Measurements from ENCODE around the gene PPP1R1A.

PPP1R1A gene

GRCh38 chr12:54572881-54573280, 15.6 kb downstream of the PPP1R1A start:
- no peak overlapping the region for H3K27ac ChIP-seq (ENCODE audit: insufficient read depth in 1 of 2, low read depth in 1 of 2, low read length in 2 of 2, poor library complexity in 1 of 2, severe bottlenecking in 2 of 2)
- no peaks in the 10 kb centered on the region for H3K9me3 ChIP-seq (ENCODE audit: control extremely low read depth in 1 of 5, control insufficient read depth in 4 of 5, insufficient read depth in 2 of 5, low read depth in 1 of 5, low read length in 4 of 5)
- no peak for DNase-seq
- ChIA-PET POLR2A (no interaction called here), CTCF (interaction anchor here (1.3 to 2.3 kb wide), 2 partner anchors 9 to 13 kb away, joined by 4 to 6 read pairs; no protein-coding TSS in a partner anchor)
- WGBS (ENCODE audit: insufficient coverage) = 100% methylated on average over 2 of the region's 5 CpGs
- peaks cover 0 to 20% (median 4%) of the 10 kb centered on the region in 4 experiments for H3K36me3 ChIP-seq (ENCODE audit: control insufficient read depth in 4 of 4, insufficient read depth in 4 of 4, low read length in 3 of 4)
- no peak overlapping the region for H3K4me3 ChIP-seq (ENCODE audit: control insufficient read depth in 1 of 7, extremely low read depth in 1 of 7, insufficient read depth in 4 of 7, low read depth in 2 of 7, low read length in 6 of 7)
- no peaks in the 10 kb centered on the region for H3K27me3 ChIP-seq (replicated peaks in 2 of 5; ENCODE audit: control insufficient read depth in 4 of 5, insufficient read depth in 5 of 5, low read length in 4 of 5)
- no peaks in the 10 kb centered on the region for H3K4me1 ChIP-seq (ENCODE audit: control extremely low read depth in 1 of 4, control insufficient read depth in 4 of 4, insufficient read depth in 4 of 4, low read length in 3 of 4)

GRCh38 chr12:54571193-54572188, 17.0 kb downstream of the PPP1R1A start:
- Histone ChIP-seq H3K27ac (ENCODE audit: insufficient read depth in 1 of 2, low read depth in 1 of 2, low read length in 2 of 2, poor library complexity in 1 of 2, severe bottlenecking in 2 of 2) (no peak overlapping the region), H3K27me3 (replicated peaks in 2 of 5; ENCODE audit: control insufficient read depth in 4 of 5, insufficient read depth in 5 of 5, low read length in 4 of 5) (no peaks in the 10 kb centered on the region), H3K9me3 (ENCODE audit: control extremely low read depth in 1 of 5, control insufficient read depth in 4 of 5, insufficient read depth in 2 of 5, low read depth in 1 of 5, low read length in 4 of 5) (no peaks in the 10 kb centered on the region), H3K36me3 (ENCODE audit: control insufficient read depth in 4 of 4, insufficient read depth in 4 of 4, low read length in 3 of 4) (peaks cover 0 to 20% (median 3%) of the 10 kb centered on the region in 4 experiments), H3K4me3 (ENCODE audit: control insufficient read depth in 1 of 7, extremely low read depth in 1 of 7, insufficient read depth in 4 of 7, low read depth in 2 of 7, low read length in 6 of 7) (no peak overlapping the region), H3K4me1 (ENCODE audit: control extremely low read depth in 1 of 4, control insufficient read depth in 4 of 4, insufficient read depth in 4 of 4, low read length in 3 of 4) (no peaks in the 10 kb centered on the region)
- CTCF ChIA-PET = interaction anchor here (1.2 to 2.3 kb wide), 3 partner anchors 8 to 26 kb away, joined by 3 to 6 read pairs (median 3); no protein-coding TSS in a partner anchor
- no peak for DNase-seq
- POLR2A ChIA-PET = no interaction called here
- WGBS (ENCODE audit: insufficient coverage) = 100% methylated on average over 3 of the region's 10 CpGs

GRCh38 chr12:54569995-54570528, 18.4 kb downstream of the PPP1R1A start:
- no peaks in the 10 kb centered on the region for H3K4me1 ChIP-seq (ENCODE audit: control extremely low read depth in 1 of 4, control insufficient read depth in 4 of 4, insufficient read depth in 4 of 4, low read length in 3 of 4)
- no peaks in the 10 kb centered on the region for H3K27me3 ChIP-seq (replicated peaks in 2 of 5; ENCODE audit: control insufficient read depth in 4 of 5, insufficient read depth in 5 of 5, low read length in 4 of 5)
- no peak overlapping the region for H3K27ac ChIP-seq (ENCODE audit: insufficient read depth in 1 of 2, low read depth in 1 of 2, low read length in 2 of 2, poor library complexity in 1 of 2, severe bottlenecking in 2 of 2)
- peaks cover 0 to 14% (median 3%) of the 10 kb centered on the region in 4 experiments for H3K36me3 ChIP-seq (ENCODE audit: control insufficient read depth in 4 of 4, insufficient read depth in 4 of 4, low read length in 3 of 4)
- ChIA-PET CTCF (no interaction called here), POLR2A (no interaction called here)
- no peaks in the 10 kb centered on the region for H3K9me3 ChIP-seq (ENCODE audit: control extremely low read depth in 1 of 5, control insufficient read depth in 4 of 5, insufficient read depth in 2 of 5, low read depth in 1 of 5, low read length in 4 of 5)
- DNase-seq = no peak
- H3K4me3 ChIP-seq (ENCODE audit: control insufficient read depth in 1 of 7, extremely low read depth in 1 of 7, insufficient read depth in 4 of 7, low read depth in 2 of 7, low read length in 6 of 7) = no peak overlapping the region
- 97% methylated on average over 3 of the region's 4 CpGs for WGBS (ENCODE audit: insufficient coverage)

- POLR2A ChIA-PET = no interaction called here
- WGBS (ENCODE audit: insufficient coverage) = 99% methylated on average over 13 of the region's 14 CpGs
- Histone ChIP-seq H3K4me1 (ENCODE audit: control extremely low read depth in 1 of 4, control insufficient read depth in 4 of 4, insufficient read depth in 4 of 4, low read length in 3 of 4) (no peaks in the 10 kb centered on the region), H3K27me3 (replicated peaks in 2 of 5; ENCODE audit: control insufficient read depth in 4 of 5, insufficient read depth in 5 of 5, low read length in 4 of 5) (no peaks in the 10 kb centered on the region), H3K36me3 (ENCODE audit: control insufficient read depth in 4 of 4, insufficient read depth in 4 of 4, low read length in 3 of 4) (peaks cover 0 to 14% (median 3%) of the 10 kb centered on the region in 4 experiments), H3K27ac (ENCODE audit: insufficient read depth in 1 of 2, low read depth in 1 of 2, low read length in 2 of 2, poor library complexity in 1 of 2, severe bottlenecking in 2 of 2) (no peak overlapping the region), H3K4me3 (ENCODE audit: control insufficient read depth in 1 of 7, extremely low read depth in 1 of 7, insufficient read depth in 4 of 7, low read depth in 2 of 7, low read length in 6 of 7) (no peak overlapping the region), H3K9me3 (ENCODE audit: control extremely low read depth in 1 of 5, control insufficient read depth in 4 of 5, insufficient read depth in 2 of 5, low read depth in 1 of 5, low read length in 4 of 5) (no peaks in the 10 kb centered on the region)
- CTCF ChIA-PET = interaction anchor here (1.3 kb wide), 1 partner anchor 11 kb away, joined by 3 read pairs; no protein-coding TSS in a partner anchor
- DNase-seq = no peak
Measured at GRCh38 chr12:54569072-54569471, 19.4 kb downstream of the PPP1R1A start.

- 98% methylated on average over 5 of the region's 5 CpGs for WGBS (ENCODE audit: insufficient coverage)
- no peak overlapping the region for H3K4me3 ChIP-seq (ENCODE audit: control insufficient read depth in 1 of 7, extremely low read depth in 1 of 7, insufficient read depth in 4 of 7, low read depth in 2 of 7, low read length in 6 of 7)
- DNase-seq = no peak
- H3K9me3 ChIP-seq (ENCODE audit: control extremely low read depth in 1 of 5, control insufficient read depth in 4 of 5, insufficient read depth in 2 of 5, low read depth in 1 of 5, low read length in 4 of 5) = no peaks in the 10 kb centered on the region
- no peak overlapping the region for H3K27ac ChIP-seq (ENCODE audit: insufficient read depth in 1 of 2, low read depth in 1 of 2, low read length in 2 of 2, poor library complexity in 1 of 2, severe bottlenecking in 2 of 2)
- peaks cover 0 to under 1% (median 0%) of the 10 kb centered on the region in 4 experiments for H3K4me1 ChIP-seq (ENCODE audit: control extremely low read depth in 1 of 4, control insufficient read depth in 4 of 4, insufficient read depth in 4 of 4, low read length in 3 of 4)
- ChIA-PET POLR2A (no interaction called here), CTCF (interaction anchor here (0.9 to 2.4 kb wide), 3 partner anchors 10 to 44 kb away, joined by 3 to 12 read pairs (median 3); no protein-coding TSS in a partner anchor)
- H3K36me3 ChIP-seq (ENCODE audit: control insufficient read depth in 4 of 4, insufficient read depth in 4 of 4, low read length in 3 of 4) = peaks cover 0 to 6% (median 1%) of the 10 kb centered on the region in 4 experiments
- H3K27me3 ChIP-seq (replicated peaks in 2 of 5; ENCODE audit: control insufficient read depth in 4 of 5, insufficient read depth in 5 of 5, low read length in 4 of 5) = no peaks in the 10 kb centered on the region
Measured at GRCh38 chr12:54566792-54567191, 21.7 kb downstream of the PPP1R1A start.

GRCh38 chr12:54565986-54566544, 22.4 kb downstream of the PPP1R1A start:
- no peaks in the 10 kb centered on the region for H3K27me3 ChIP-seq (replicated peaks in 2 of 5; ENCODE audit: control insufficient read depth in 4 of 5, insufficient read depth in 5 of 5, low read length in 4 of 5)
- no peak for DNase-seq
- ChIA-PET POLR2A (no interaction called here), CTCF (interaction anchor here (0.9 to 2.4 kb wide), 3 partner anchors 13 to 43 kb away, joined by 3 to 12 read pairs (median 4); no protein-coding TSS in a partner anchor)
- H3K4me1 ChIP-seq (ENCODE audit: control extremely low read depth in 1 of 4, control insufficient read depth in 4 of 4, insufficient read depth in 4 of 4, low read length in 3 of 4) = peaks cover 4 to 8% (median 6%) of the 10 kb centered on the region in 4 experiments
- no CpG with 5 or more reads among the region's 3 CpGs for WGBS (ENCODE audit: insufficient coverage)
- peaks cover 0 to 6% (median 1%) of the 10 kb centered on the region in 4 experiments for H3K36me3 ChIP-seq (ENCODE audit: control insufficient read depth in 4 of 4, insufficient read depth in 4 of 4, low read length in 3 of 4)
- no peak overlapping the region for H3K4me3 ChIP-seq (ENCODE audit: control insufficient read depth in 1 of 7, extremely low read depth in 1 of 7, insufficient read depth in 4 of 7, low read depth in 2 of 7, low read length in 6 of 7)
- H3K27ac ChIP-seq (ENCODE audit: insufficient read depth in 1 of 2, low read depth in 1 of 2, low read length in 2 of 2, poor library complexity in 1 of 2, severe bottlenecking in 2 of 2) = no peak overlapping the region
- H3K9me3 ChIP-seq (ENCODE audit: control extremely low read depth in 1 of 5, control insufficient read depth in 4 of 5, insufficient read depth in 2 of 5, low read depth in 1 of 5, low read length in 4 of 5) = no peaks in the 10 kb centered on the region
